ENCODE measurements around the gene C1QTNF5. TPM values are rescaled to one million over a fixed set of nuclear protein-coding genes. Genes with fewer than 3 reads are reported as not detected.

The C1QTNF5 gene
- total and polyA plus RNA-seq, 4 donors = 13.4 to 63.1 (median 40.9) TPM

DNA sequence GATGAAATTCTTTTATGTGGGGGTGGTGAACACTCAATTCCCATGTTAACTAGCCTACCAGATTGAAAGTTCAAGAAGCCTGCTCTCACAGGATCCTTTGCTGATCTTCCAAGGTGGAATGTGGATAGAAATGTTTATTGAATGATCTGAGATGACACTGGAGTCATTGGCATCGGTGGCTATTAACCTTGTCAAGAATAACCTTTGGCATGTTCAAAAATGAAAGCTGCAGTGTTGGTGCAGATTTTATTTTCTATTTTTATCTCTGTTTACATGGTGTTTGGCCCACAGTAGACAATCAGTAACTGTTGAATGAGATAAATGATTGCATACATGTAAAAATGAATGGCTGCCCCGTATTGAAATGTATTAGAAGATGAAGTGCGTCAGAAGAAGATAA, 42.7 kb downstream of the C1QTNF5 start:
- H3K27ac ChIP-seq (ENCODE audit: low read depth, low read length) = no peak overlapping the region
- H3K4me3 ChIP-seq (ENCODE audit: low read depth, low read length) = no peak overlapping the region
- peaks cover 18% of the 10 kb centered on the region for H3K36me3 ChIP-seq (ENCODE audit: control insufficient read depth, insufficient read depth, low read length)
- H3K27me3 ChIP-seq (ENCODE audit: control insufficient read depth, insufficient read depth, low read length) = no peaks in the 10 kb centered on the region
- DNase-seq (ENCODE audit: low read depth in 4 of 6, low spot score in 6 of 6) = no peak
- no peaks in the 10 kb centered on the region for H3K4me1 ChIP-seq (ENCODE audit: control insufficient read depth, insufficient read depth, low read length)
- 100% methylated on average over 1 of the region's 3 CpGs for whole genome bisulfite sequencing (ENCODE audit: insufficient coverage)
- no peaks in the 10 kb centered on the region for H3K9me3 ChIP-seq (ENCODE audit: control insufficient read depth, insufficient read depth, low read length)

DNA sequence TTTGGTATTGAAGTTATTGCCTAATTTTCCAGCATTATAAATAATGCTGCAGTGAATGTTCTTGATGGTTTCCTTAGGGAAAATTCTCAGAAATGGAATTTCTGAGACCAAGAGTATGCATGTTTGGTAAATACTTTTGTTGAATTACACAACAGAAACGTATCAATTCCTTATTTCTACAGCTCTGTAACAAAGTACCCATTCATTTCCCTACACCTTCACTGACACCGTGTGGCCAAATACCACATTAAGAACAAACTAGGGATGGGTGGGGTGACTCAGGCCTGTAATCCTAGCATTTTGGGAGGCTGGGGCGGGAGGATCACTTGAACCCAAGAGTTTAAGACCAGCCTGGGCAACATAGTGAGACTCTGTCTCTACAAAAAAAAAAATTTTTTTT, 45.5 kb downstream of the C1QTNF5 start:
- Histone ChIP-seq H3K27ac (ENCODE audit: low read depth, low read length) (no peak overlapping the region), H3K36me3 (ENCODE audit: control insufficient read depth, insufficient read depth, low read length) (peaks cover 17% of the 10 kb centered on the region), H3K27me3 (ENCODE audit: control insufficient read depth, insufficient read depth, low read length) (no peaks in the 10 kb centered on the region), H3K4me1 (ENCODE audit: control insufficient read depth, insufficient read depth, low read length) (no peaks in the 10 kb centered on the region), H3K9me3 (ENCODE audit: control insufficient read depth, insufficient read depth, low read length) (no peaks in the 10 kb centered on the region), H3K4me3 (ENCODE audit: low read depth, low read length) (no peak overlapping the region)
- DNase-seq (ENCODE audit: low read depth in 4 of 6, low spot score in 6 of 6) = no peak
- WGBS (ENCODE audit: insufficient coverage) = no CpG with 5 or more reads among the region's 3 CpGs

DNA sequence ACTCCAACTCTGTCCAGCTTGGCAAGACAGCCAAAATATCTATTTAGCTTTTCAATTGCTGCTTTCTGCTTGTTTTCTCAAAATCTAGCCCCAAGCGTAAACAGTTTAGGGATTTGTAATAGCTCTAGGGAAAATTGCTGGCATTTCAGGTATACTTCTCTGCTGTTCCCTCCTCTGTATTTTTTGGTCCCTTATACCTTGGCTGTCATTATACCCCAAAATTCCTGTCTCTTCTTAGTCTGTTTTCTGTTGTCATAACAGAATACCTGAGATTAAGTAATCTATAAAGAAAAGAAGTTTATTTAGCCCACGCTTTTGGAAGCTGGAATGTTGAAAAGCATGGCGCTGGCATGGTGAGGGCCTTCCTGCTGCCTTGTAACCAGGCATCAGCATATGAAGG, 47.2 kb downstream of the C1QTNF5 start:
- Histone ChIP-seq H3K36me3 (ENCODE audit: control insufficient read depth, insufficient read depth, low read length) (peaks cover 15% of the 10 kb centered on the region), H3K4me1 (ENCODE audit: control insufficient read depth, insufficient read depth, low read length) (no peaks in the 10 kb centered on the region), H3K4me3 (ENCODE audit: low read depth, low read length) (no peak overlapping the region), H3K27me3 (ENCODE audit: control insufficient read depth, insufficient read depth, low read length) (no peaks in the 10 kb centered on the region), H3K27ac (ENCODE audit: low read depth, low read length) (no peak overlapping the region), H3K9me3 (ENCODE audit: control insufficient read depth, insufficient read depth, low read length) (no peaks in the 10 kb centered on the region)
- no peak for DNase-seq (ENCODE audit: low read depth in 4 of 6, low spot score in 6 of 6)
- no CpG with 5 or more reads among the region's 3 CpGs for WGBS (ENCODE audit: insufficient coverage)

DNA sequence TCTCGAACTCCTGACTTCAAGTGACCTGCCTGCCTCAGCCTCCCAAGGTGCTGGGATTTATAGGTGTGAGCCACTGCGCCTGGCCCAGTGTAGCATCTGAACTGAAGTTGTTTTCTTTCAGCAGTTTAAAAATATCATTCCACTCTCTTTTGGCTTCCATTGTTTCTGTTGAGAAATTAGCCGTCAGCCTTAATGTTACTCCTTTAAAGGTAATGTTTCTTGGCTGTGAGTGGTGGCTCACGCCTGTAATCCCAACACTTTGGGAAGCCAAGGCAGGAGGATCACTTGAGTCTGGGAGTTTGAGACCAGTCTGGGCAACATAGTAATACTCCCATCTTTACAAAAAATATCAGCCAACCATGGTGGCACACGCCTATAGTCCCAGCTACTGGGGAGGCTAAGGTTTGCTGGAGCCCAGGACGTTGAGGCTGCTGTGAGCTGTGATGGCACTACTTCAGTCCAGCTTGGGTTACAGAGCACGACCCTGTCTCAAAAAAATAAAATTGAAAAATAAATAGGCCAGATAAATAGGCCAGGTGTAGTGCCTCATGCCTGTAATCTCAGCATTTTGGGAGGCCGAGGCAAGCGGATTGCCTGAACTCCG, 49.7 kb downstream of the C1QTNF5 start:
- Histone ChIP-seq H3K27me3 (ENCODE audit: control insufficient read depth, insufficient read depth, low read length) (no peaks in the 10 kb centered on the region), H3K36me3 (ENCODE audit: control insufficient read depth, insufficient read depth, low read length) (peaks cover 16% of the 10 kb centered on the region), H3K4me3 (ENCODE audit: low read depth, low read length) (no peak overlapping the region), H3K4me1 (ENCODE audit: control insufficient read depth, insufficient read depth, low read length) (no peaks in the 10 kb centered on the region), H3K27ac (ENCODE audit: low read depth, low read length) (no peak overlapping the region), H3K9me3 (ENCODE audit: control insufficient read depth, insufficient read depth, low read length) (no peaks in the 10 kb centered on the region)
- DNase-seq (ENCODE audit: low read depth in 4 of 6, low spot score in 6 of 6) = no peak
- 98% methylated on average over 7 of the region's 10 CpGs for WGBS (ENCODE audit: insufficient coverage)

Small RNA genes within 50 kb of the gene (small RNA-seq; reads per million reads assigned to genes)
- gene RF01225 (ENCODE audit: low replicate concordance) (not detected), gene RNU6-262P (ENCODE audit: low replicate concordance) (not detected)

Other genes with a start within 250 kb of the C1QTNF5 start
- gene DPAGT1, start 239.0 kb downstream of the C1QTNF5 start, total RNA-seq = 10 to 100 TPM; 12.9 to 23.0 TPM
- gene DPAGT1, start 239.0 kb downstream of the C1QTNF5 start, polyA plus RNA-seq (ENCODE audit: insufficient read length in 2 of 2) = 10 to 100 TPM; 41.3 to 44.3 TPM
- gene C2CD2L, start 233.5 kb downstream of the C1QTNF5 start, total RNA-seq = 10 to 100 TPM in 1 of 2 donors, 1 to 10 TPM in 1; 9.7 to 12.6 TPM
- gene C2CD2L, start 233.5 kb downstream of the C1QTNF5 start, polyA plus RNA-seq (ENCODE audit: insufficient read length in 2 of 2) = 10 to 100 TPM; 33.5 to 35.3 TPM
- gene HINFP, start 219.3 kb downstream of the C1QTNF5 start, total RNA-seq = 10 to 100 TPM; 15.5 to 22.9 TPM
- 10 to 100 TPM; 26.2 to 38.4 TPM for gene HINFP, start 219.3 kb downstream of the C1QTNF5 start, polyA plus RNA-seq (ENCODE audit: insufficient read length in 2 of 2)
- 1 to 10 TPM; 2.1 to 5.6 TPM for gene ABCG4, start 191.8 kb downstream of the C1QTNF5 start, total RNA-seq
- 10 to 100 TPM; 11.8 to 16.9 TPM for gene ABCG4, start 191.8 kb downstream of the C1QTNF5 start, polyA plus RNA-seq (ENCODE audit: insufficient read length in 2 of 2)
- 10 to 100 TPM in 1 of 2 donors, 1 to 10 TPM in 1; 8.9 to 15.6 TPM for gene NLRX1, start 172.2 kb downstream of the C1QTNF5 start, total RNA-seq
- 10 to 100 TPM in 1 of 2 donors, 1 to 10 TPM in 1; 9.5 to 10.2 TPM for gene NLRX1, start 172.2 kb downstream of the C1QTNF5 start, polyA plus RNA-seq (ENCODE audit: insufficient read length in 2 of 2)
- gene NHERF4, start 155.4 kb downstream of the C1QTNF5 start, total RNA-seq = under 1 TPM in 1 of 2 donors, not detected in 1; 0.28 TPM
- 1 to 10 TPM in 1 of 2 donors, under 1 TPM in 1; 0.29 to 1.1 TPM for gene NHERF4, start 155.4 kb downstream of the C1QTNF5 start, polyA plus RNA-seq (ENCODE audit: insufficient read length in 2 of 2)
- gene CBL, start 134.5 kb downstream of the C1QTNF5 start, total RNA-seq = 10 to 100 TPM; 13.4 to 19.2 TPM
- gene CBL, start 134.5 kb downstream of the C1QTNF5 start, polyA plus RNA-seq (ENCODE audit: insufficient read length in 2 of 2) = 10 to 100 TPM; 25.3 to 37.4 TPM
- 100 to 1,000 TPM in 1 of 2 donors, 10 to 100 TPM in 1; 99.4 to 108 TPM for gene MCAM, start 23.8 kb downstream of the C1QTNF5 start, total RNA-seq
- 100 to 1,000 TPM in 1 of 2 donors, 10 to 100 TPM in 1; 79.6 to 106 TPM for gene MCAM, start 23.8 kb downstream of the C1QTNF5 start, polyA plus RNA-seq (ENCODE audit: insufficient read length in 2 of 2)
- gene RNF26, start 6.4 kb downstream of the C1QTNF5 start, total RNA-seq = 1 to 10 TPM; 5.2 to 6.6 TPM
- 10 to 100 TPM; 27.0 to 27.1 TPM for gene RNF26, start 6.4 kb downstream of the C1QTNF5 start, polyA plus RNA-seq (ENCODE audit: insufficient read length in 2 of 2)
- gene MFRP, start 5.8 kb upstream of the C1QTNF5 start, total RNA-seq = 1 to 10 TPM in 1 of 2 donors, not detected in 1; 3.9 TPM
- gene MFRP, start 5.8 kb upstream of the C1QTNF5 start, polyA plus RNA-seq (ENCODE audit: insufficient read length in 2 of 2) = under 1 TPM; 0.09 to 0.22 TPM
- 1 to 10 TPM; 3.0 to 3.8 TPM for gene USP2, start 40.8 kb upstream of the C1QTNF5 start, total RNA-seq
- 10 to 100 TPM; 12.6 to 13.8 TPM for gene USP2, start 40.8 kb upstream of the C1QTNF5 start, polyA plus RNA-seq (ENCODE audit: insufficient read length in 2 of 2)
- gene THY1, start 82.3 kb upstream of the C1QTNF5 start, total RNA-seq = 100 to 1,000 TPM in 1 of 2 donors, 10 to 100 TPM in 1; 70.0 to 112 TPM
- 100 to 1,000 TPM; 225 to 269 TPM for gene THY1, start 82.3 kb upstream of the C1QTNF5 start, polyA plus RNA-seq (ENCODE audit: insufficient read length in 2 of 2)

All from spinal cord (tissue), 10 donors.